Mesenchymal stem cell (in vitro differentiated cells and primary cell): ENCODE measurements around the gene MEGF9.

Experiments
- DNase-seq: peaks from one replicate; pipeline ENCODE4 v3.0.0-alpha.2; 2013
- H2AFZ ChIP-seq: one replicate; pipeline ENCODE4 v1.6.1; 2013; ENCODE audit warnings: low read depth, mild to moderate bottlenecking, control low read depth, inconsistent platforms, low read length, moderate library complexity
- H2AK5ac ChIP-seq: 2 replicates; pipeline ENCODE4 v1.6.1; 2013; ENCODE audit warnings: low read length, moderate library complexity, mild to moderate bottlenecking, inconsistent platforms; ENCODE audit not compliant: severe bottlenecking
- H2BK120ac ChIP-seq: one replicate; pipeline ENCODE4 v1.6.1; 2013; ENCODE audit warnings: low read depth, mild to moderate bottlenecking, inconsistent platforms, low read length, moderate library complexity
- H2BK12ac ChIP-seq, 2 experiments: one replicate each; pipeline ENCODE4 v1.6.1; 2013; ENCODE audit warnings: inconsistent platforms in 2 of 2, low read length in 2 of 2, mild to moderate bottlenecking in 2 of 2, moderate library complexity in 2 of 2, control low read depth in 1 of 2
- H2BK15ac ChIP-seq: one replicate; pipeline ENCODE4 v1.6.1; 2013; ENCODE audit warnings: mild to moderate bottlenecking, low read depth, inconsistent platforms; ENCODE audit not compliant: poor library complexity, severe bottlenecking
- H2BK5ac ChIP-seq: 2 replicates; pipeline ENCODE4 v1.6.1; 2013; ENCODE audit warnings: low read depth, mild to moderate bottlenecking, low read length, control low read depth, inconsistent platforms; ENCODE audit not compliant: poor library complexity, severe bottlenecking
- H3K14ac ChIP-seq, 2 experiments: one replicate each; pipeline ENCODE4 v1.6.1; 2013; ENCODE audit warnings: inconsistent platforms in 2 of 2, low read length in 2 of 2, control low read depth in 1 of 2, mild to moderate bottlenecking in 1 of 2, moderate library complexity in 1 of 2
- H3K18ac ChIP-seq, 2 experiments: one replicate each; pipeline ENCODE4 v1.6.1; 2013; ENCODE audit warnings: inconsistent platforms in 2 of 2, low read length in 2 of 2, control low read depth in 1 of 2, low read depth in 1 of 2, mild to moderate bottlenecking in 1 of 2
- H3K23ac ChIP-seq, 2 experiments: one replicate each; pipeline ENCODE4 v1.6.1; 2013; ENCODE audit warnings: inconsistent platforms in 2 of 2, low read length in 2 of 2, mild to moderate bottlenecking in 2 of 2, moderate library complexity in 2 of 2, control low read depth in 1 of 2
- H3K27ac ChIP-seq: 2 replicates; pipeline ENCODE4 v1.5.1; 2013; ENCODE audit warnings: mild to moderate bottlenecking, moderate library complexity, low read length, control low read depth, inconsistent platforms; ENCODE audit not compliant: poor library complexity, severe bottlenecking
- H3K27me3 ChIP-seq, 2 experiments: 2 replicates each; pipeline versions ENCODE4 v1.6.1 to v1.7.0; 2013; ENCODE audit warnings: low read length in 2 of 2, mild to moderate bottlenecking in 2 of 2, moderate library complexity in 2 of 2, control low read depth in 1 of 2, inconsistent platforms in 1 of 2; ENCODE audit not compliant: control insufficient read depth in 1 of 2, insufficient read depth in 1 of 2
- H3K36me3 ChIP-seq, 2 experiments: 2 replicates each; pipeline versions ENCODE4 v1.6.1 to v1.7.0; 2013; ENCODE audit warnings: low read length in 2 of 2, control low read depth in 1 of 2, inconsistent platforms in 1 of 2, low read depth in 1 of 2, mild to moderate bottlenecking in 1 of 2; ENCODE audit not compliant: insufficient read depth in 2 of 2, control insufficient read depth in 1 of 2
- H3K4ac ChIP-seq, 2 experiments: one replicate each; pipeline ENCODE4 v1.6.1; 2013; ENCODE audit warnings: inconsistent platforms in 2 of 2, low read length in 2 of 2, mild to moderate bottlenecking in 2 of 2, moderate library complexity in 2 of 2, control low read depth in 1 of 2, low read depth in 1 of 2
- H3K4me1 ChIP-seq: 2 replicates; pipeline ENCODE4 v1.6.1; 2013; ENCODE audit warnings: low read depth, low read length, control low read depth; ENCODE audit not compliant: control insufficient read depth, insufficient read depth
- H3K4me2 ChIP-seq: 2 replicates; pipeline ENCODE4 v1.6.1; 2013; ENCODE audit warnings: low read length, mild to moderate bottlenecking, inconsistent platforms; ENCODE audit not compliant: poor library complexity, severe bottlenecking
- H3K4me3 ChIP-seq, 2 experiments: 2 replicates each; pipeline versions ENCODE4 v1.5.1 to v1.7.0; 2013; ENCODE audit warnings: low read length in 2 of 2, mild to moderate bottlenecking in 2 of 2, control low read depth in 1 of 2, low read depth in 1 of 2; ENCODE audit not compliant: insufficient read depth in 1 of 2
- H3K79me1 ChIP-seq: replicated peaks from 2 replicates; pipeline ENCODE4 v1.6.1; 2013; ENCODE audit warnings: mild to moderate bottlenecking, control low read depth, low read length, inconsistent platforms; ENCODE audit not compliant: poor library complexity, severe bottlenecking
- H3K9ac ChIP-seq: 2 replicates; pipeline ENCODE4 v1.7.0; 2013; ENCODE audit warnings: mild to moderate bottlenecking, low read length, moderate library complexity
- H3K9me3 ChIP-seq: 2 replicates; pipeline ENCODE4 v1.7.0; 2013; ENCODE audit warnings: mild to moderate bottlenecking, low read length; ENCODE audit not compliant: control insufficient read depth
- H4K8ac ChIP-seq: one replicate; pipeline ENCODE4 v1.6.1; 2013; ENCODE audit warnings: inconsistent platforms, mild to moderate bottlenecking, low read length, moderate library complexity
- H4K91ac ChIP-seq: one replicate; pipeline ENCODE4 v1.6.1; 2013; ENCODE audit warnings: mild to moderate bottlenecking, low read length, inconsistent platforms
- WGBS: methylation state at CpG from one replicate; pipeline ENCODE4 v1.1.7; 2013; ENCODE audit warnings: mixed read lengths; 5-methylcytosine and 5-hydroxymethylcytosine counted together

The MEGF9 gene

DNA sequence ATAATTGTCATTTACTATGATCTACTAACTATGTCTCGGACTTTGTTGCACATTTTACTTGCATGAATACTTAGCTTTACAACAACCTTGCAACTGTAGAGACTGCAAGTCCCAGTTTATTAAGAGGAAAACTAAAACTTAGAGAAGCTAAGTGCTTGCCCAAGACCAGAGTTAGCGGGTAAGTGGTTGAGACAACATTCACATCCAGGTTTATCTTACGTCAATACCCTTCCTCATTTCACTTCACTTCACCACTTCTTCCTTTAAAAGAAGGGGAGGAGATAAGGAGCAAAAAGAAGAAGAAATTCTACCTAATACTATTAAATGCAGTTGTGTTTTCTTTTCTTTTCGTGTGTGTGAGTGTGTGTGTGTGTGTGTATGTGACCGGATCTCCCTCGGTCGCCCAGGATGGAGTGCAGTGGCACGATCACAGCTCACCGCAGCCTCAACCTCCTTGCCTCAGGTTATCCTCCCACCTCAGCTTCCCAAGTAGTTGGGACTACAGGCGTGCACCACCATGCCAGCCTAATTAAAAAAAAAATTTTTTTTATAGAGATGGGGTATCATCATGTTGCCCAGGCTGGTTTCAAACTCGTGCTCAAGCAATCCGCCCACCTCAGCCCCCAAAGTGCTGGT, 37.4 kb downstream of the MEGF9 start:
- WGBS, result over 99% methylated on average over 7 of the region's 12 CpGs
- peaks cover 2% of the 10 kb centered on the region for H3K4me1 ChIP-seq
- no peaks in the 10 kb centered on the region for H3K27me3 ChIP-seq

GRCh38 chr9:120668399-120668798, 45.9 kb downstream of the MEGF9 start:
- Histone ChIP-seq H3K9me3 (peaks cover 4% of the 10 kb centered on the region), H2AK5ac (no peak overlapping the region), H2BK5ac (no peak overlapping the region), H4K8ac (no peak overlapping the region), H3K23ac (no peak overlapping the region), H3K18ac (no peak overlapping the region), H3K79me1 (peaks cover 6% of the 10 kb centered on the region), H3K9ac (no peak overlapping the region), H4K91ac (no peak overlapping the region), H3K14ac (no peak overlapping the region), H2BK15ac (no peak overlapping the region), H3K4me2 (no peak overlapping the region), H3K27me3 (no peaks in the 10 kb centered on the region), H3K36me3 (no peaks in the 10 kb centered on the region), H2BK12ac (no peak overlapping the region), H2BK120ac (no peak overlapping the region), H3K4ac (no peak overlapping the region), H2AFZ (no peak overlapping the region), H3K27ac (no peak overlapping the region), H3K4me3 (no peak overlapping the region), H3K4me1 (no peaks in the 10 kb centered on the region)
- peak; percentile 17 for DNase-seq

More for the DNA sequence above, 37.4 kb downstream of the MEGF9 start:
- H2AFZ ChIP-seq, result no peak overlapping the region
- no peak overlapping the region for H2BK5ac ChIP-seq
- H2BK12ac ChIP-seq, result no peak overlapping the region
- H3K4me3 ChIP-seq, result no peak overlapping the region
- no peak overlapping the region for H3K23ac ChIP-seq
- peaks cover 3% of the 10 kb centered on the region for H3K79me1 ChIP-seq
- no peak overlapping the region for H3K14ac ChIP-seq
- H2BK15ac ChIP-seq, result no peak overlapping the region
- no peak overlapping the region for H3K9ac ChIP-seq
- no peak overlapping the region for H2BK120ac ChIP-seq
- H3K4ac ChIP-seq, result no peak overlapping the region
- H3K36me3 ChIP-seq, result peaks cover 0 to 12% of the 10 kb centered on the region in 2 experiments
- no peaks in the 10 kb centered on the region for H3K9me3 ChIP-seq
- no peak overlapping the region for H3K18ac ChIP-seq
- H2AK5ac ChIP-seq, result no peak overlapping the region
- no peak overlapping the region for H4K91ac ChIP-seq
- no peak overlapping the region for H4K8ac ChIP-seq
- H3K27ac ChIP-seq, result no peak overlapping the region
- no peak overlapping the region for H3K4me2 ChIP-seq
- no peak for DNase-seq

GRCh38 chr9:120663950-120664349, 50.3 kb downstream of the MEGF9 start:
- DNase-seq, result no peak
- Histone ChIP-seq H3K27me3 (no peaks in the 10 kb centered on the region), H3K9me3 (peaks cover 4% of the 10 kb centered on the region), H2AK5ac (no peak overlapping the region), H3K9ac (no peak overlapping the region), H3K4ac (no peak overlapping the region), H4K8ac (no peak overlapping the region), H3K18ac (no peak overlapping the region), H2BK15ac (no peak overlapping the region), H3K36me3 (no peaks in the 10 kb centered on the region), H2AFZ (no peak overlapping the region), H3K4me2 (no peak overlapping the region), H4K91ac (no peak overlapping the region), H3K79me1 (peaks cover 5% of the 10 kb centered on the region), H3K27ac (no peak overlapping the region), H2BK5ac (no peak overlapping the region), H2BK120ac (no peak overlapping the region), H2BK12ac (no peak overlapping the region), H3K23ac (no peak overlapping the region), H3K4me1 (peaks cover 2% of the 10 kb centered on the region), H3K14ac (no peak overlapping the region), H3K4me3 (no peak overlapping the region)

GRCh38 chr9:120663380-120663779, 50.9 kb downstream of the MEGF9 start:
- Histone ChIP-seq H2BK12ac (no peak overlapping the region), H3K18ac (no peak overlapping the region), H3K4me1 (peaks cover 2% of the 10 kb centered on the region), H3K9ac (no peak overlapping the region), H3K79me1 (peaks cover 5% of the 10 kb centered on the region), H3K36me3 (no peaks in the 10 kb centered on the region), H3K4ac (no peak overlapping the region), H3K4me3 (no peak overlapping the region), H3K4me2 (no peak overlapping the region), H3K9me3 (peaks cover 4% of the 10 kb centered on the region), H2AK5ac (no peak overlapping the region), H2BK15ac (no peak overlapping the region), H2BK120ac (no peak overlapping the region), H3K27me3 (no peaks in the 10 kb centered on the region), H3K14ac (no peak overlapping the region), H4K8ac (no peak overlapping the region), H3K27ac (no peak overlapping the region), H2AFZ (no peak overlapping the region), H3K23ac (no peak overlapping the region), H2BK5ac (no peak overlapping the region), H4K91ac (no peak overlapping the region)
- DNase-seq, result no peak
- WGBS, result 100% methylated on average over 1 of the region's 3 CpGs
